ENCODE measurements around the gene ARHGEF16.

ARHGEF16 gene

GRCh38 chr1:3530086-3530925 lies 75.8 kb downstream of the ARHGEF16 start:
- no peak for FAIRE-seq
- no peak for DNase-seq (ENCODE audit: insufficient read length, low spot score)

Measured in GM19239 (cell line).